Neural progenitor cell (in vitro differentiated cells): Measurements from ENCODE around the gene PSMG4. TPM values are rescaled to one million over a fixed set of nuclear protein-coding genes. Genes with fewer than 3 reads are reported as not detected.

Experiments
- DNase-seq: peaks from one replicate; pipeline ENCODE4 v3.0.0-alpha.2; 2016; ENCODE audit warnings: low spot score
- H2AFZ ChIP-seq: fragments of 200-600 bp; sonication (generic); replicated peaks from 2 replicates; pipeline ENCODE4 v1.6.1; 2016; ENCODE audit warnings: antibody characterized with exemption
- H3F3A ChIP-seq: fragments of 200-600 bp; sonication (generic); 2 replicates; pipeline ENCODE4 v1.6.1; 2016; ENCODE audit warnings: antibody characterized with exemption, low read depth
- H3K27ac ChIP-seq: fragments of 200-600 bp; sonication (generic); 2 replicates; pipeline ENCODE4 v1.5.1; 2016; ENCODE audit warnings: mild to moderate bottlenecking
- H3K27me3 ChIP-seq: fragments of 200-600 bp; sonication (generic); 2 replicates; pipeline ENCODE4 v1.6.1; 2016; ENCODE audit warnings: mild to moderate bottlenecking, moderate library complexity
- H3K36me3 ChIP-seq: fragments of 200-600 bp; sonication (generic); 2 replicates; pipeline ENCODE4 v1.5.1; 2016
- H3K4me1 ChIP-seq: fragments of 200-600 bp; sonication (generic); 2 replicates; pipeline ENCODE4 v1.6.1; 2016; ENCODE audit warnings: mixed run types
- H3K4me2 ChIP-seq: fragments of 200-600 bp; sonication (generic); 2 replicates; pipeline ENCODE4 v1.6.1; 2016
- H3K4me3 ChIP-seq: fragments of 200-600 bp; sonication (generic); 2 replicates; pipeline ENCODE4 v1.5.1; 2016
- H3K79me2 ChIP-seq: fragments of 200-600 bp; sonication (generic); 2 replicates; pipeline ENCODE4 v1.6.1; 2016; ENCODE audit warnings: low read depth
- H3K9ac ChIP-seq: fragments of 200-600 bp; sonication (generic); 2 replicates; pipeline ENCODE4 v1.6.1; 2016
- H3K9me3 ChIP-seq: fragments of 200-600 bp; sonication (generic); 2 replicates; pipeline ENCODE4 v1.5.1; 2016; ENCODE audit warnings: low read depth
- H4K20me1 ChIP-seq: fragments of 200-600 bp; sonication (generic); 2 replicates; pipeline ENCODE4 v1.6.1; 2016; ENCODE audit warnings: low read depth
- H3K27ac Mint-ChIP-seq: 3 replicates; pipeline ENCODE4 v1.8.0; 2021; ENCODE audit warnings: mixed read lengths
- H3K27me3 Mint-ChIP-seq: 2 replicates; pipeline ENCODE4 v1.8.0; 2022; ENCODE audit warnings: low read depth, mild to moderate bottlenecking, inconsistent platforms, moderate library complexity, mixed read lengths; ENCODE audit not compliant: insufficient read depth
- H3K36me3 Mint-ChIP-seq: 3 replicates; pipeline ENCODE4 v1.8.0; 2021; ENCODE audit warnings: mixed read lengths
- H3K4me1 Mint-ChIP-seq: 3 replicates; pipeline ENCODE4 v1.8.0; 2021; ENCODE audit warnings: mixed read lengths
- H3K4me3 Mint-ChIP-seq: 3 replicates; pipeline ENCODE4 v1.8.0; 2021; ENCODE audit warnings: mild to moderate bottlenecking, moderate library complexity, mixed read lengths
- H3K9me3 Mint-ChIP-seq: 3 replicates; pipeline ENCODE4 v1.8.0; 2020; ENCODE audit warnings: mixed read lengths
- CTCF ChIP-seq: fragments of 200-600 bp; sonication (generic); IDR thresholded peaks from 2 replicates; pipeline ENCODE4 v1.5.1; 2017; ENCODE audit warnings: antibody characterized with exemption, mild to moderate bottlenecking
- EZH2 ChIP-seq: fragments of 200-600 bp; sonication (generic); IDR thresholded peaks from 2 replicates; pipeline ENCODE4 v1.6.1; 2017; ENCODE audit warnings: antibody characterized with exemption, mild to moderate bottlenecking, moderate library complexity
- EZH2phosphoT487 ChIP-seq: fragments of 200-600 bp; sonication (generic); IDR thresholded peaks from 2 replicates; pipeline ENCODE4 v1.6.1; 2017; ENCODE audit warnings: antibody characterized with exemption
- total RNA-seq: library from RNA; depleted of rRNA; stranded (reverse); fragments of >200 nt; gene quantifications from 2 replicates; pipeline ENCODE4 v1.2.3, GENCODE V29; 2015; ENCODE audit warnings: low replicate concordance

The PSMG4 gene
- total RNA-seq, 1 donor from 2014 or later: 15.2 TPM

- Histone ChIP-seq H3K9me3 (no peaks in the 10 kb centered on the region), H3F3A (peaks cover 26% of the 10 kb centered on the region), H3K4me1 (peaks cover 17% of the 10 kb centered on the region), H3K79me2 (no peaks in the 10 kb centered on the region), H3K27me3 (no peaks in the 10 kb centered on the region), H3K9ac (no peak overlapping the region), H4K20me1 (no peaks in the 10 kb centered on the region), H2AFZ (no peak overlapping the region), H3K36me3 (no peaks in the 10 kb centered on the region), H3K4me3 (no peak overlapping the region), H3K27ac (no peak overlapping the region), H3K4me2 (no peak overlapping the region)
- Mint-ChIP-seq H3K27me3 (peaks cover 3% of the 10 kb centered on the region), H3K4me1 (peaks cover 24% of the 10 kb centered on the region), H3K27ac (no peak overlapping the region), H3K36me3 (no peaks in the 10 kb centered on the region), H3K4me3 (no peak overlapping the region), H3K9me3 (no peaks in the 10 kb centered on the region)
- no peak for DNase-seq
- TF ChIP-seq EZH2 (no peak), CTCF (no peak), EZH2phosphoT487 (no peak)
Observed at GRCh38 chr6:3211681-3212080, 47.1 kb upstream of the PSMG4 start.

- H3K4me3 ChIP-seq: no peak overlapping the region
- no peak overlapping the region for H3K9ac ChIP-seq
- peaks cover 17% of the 10 kb centered on the region for H3K4me1 ChIP-seq
- H3K36me3 ChIP-seq: no peaks in the 10 kb centered on the region
- H3K9me3 Mint-ChIP-seq: no peaks in the 10 kb centered on the region
- H3K9me3 ChIP-seq: no peaks in the 10 kb centered on the region
- H4K20me1 ChIP-seq: no peaks in the 10 kb centered on the region
- peaks cover 22% of the 10 kb centered on the region for H3K4me1 Mint-ChIP-seq
- no peak overlapping the region for H3K4me3 Mint-ChIP-seq
- no peaks in the 10 kb centered on the region for H3K27me3 ChIP-seq
- DNase-seq: no peak
- no peaks in the 10 kb centered on the region for H3K36me3 Mint-ChIP-seq
- no peaks in the 10 kb centered on the region for H3K79me2 ChIP-seq
- no peak for TF ChIP-seq CTCF
- no peak for TF ChIP-seq EZH2
- H3K4me2 ChIP-seq: no peak overlapping the region
- peaks cover 26% of the 10 kb centered on the region for H3F3A ChIP-seq
- no peak overlapping the region for H2AFZ ChIP-seq
- H3K27ac Mint-ChIP-seq: no peak overlapping the region
- no peak overlapping the region for H3K27ac ChIP-seq
- peaks cover 3% of the 10 kb centered on the region for H3K27me3 Mint-ChIP-seq
Observed at GRCh38 chr6:3212261-3212660, 46.5 kb upstream of the PSMG4 start.

GRCh38 chr6:3213334-3213695 is 45.4 kb upstream of the PSMG4 start:
- H3K9ac ChIP-seq: no peak overlapping the region
- peaks cover 4% of the 10 kb centered on the region for H3K27me3 Mint-ChIP-seq
- no peaks in the 10 kb centered on the region for H3K79me2 ChIP-seq
- no peak overlapping the region for H3K27ac ChIP-seq
- TF ChIP-seq EZH2 (no peak), CTCF (no peak), EZH2phosphoT487 (no peak)
- no peaks in the 10 kb centered on the region for H3K36me3 ChIP-seq
- H3K9me3 Mint-ChIP-seq: peaks cover 2% of the 10 kb centered on the region
- no peak overlapping the region for H2AFZ ChIP-seq
- H4K20me1 ChIP-seq: no peaks in the 10 kb centered on the region
- H3K4me3 ChIP-seq: no peak overlapping the region
- DNase-seq: no peak
- H3K4me1 Mint-ChIP-seq: peaks cover 16% of the 10 kb centered on the region
- H3K4me3 Mint-ChIP-seq: no peak overlapping the region
- no peaks in the 10 kb centered on the region for H3K27me3 ChIP-seq
- H3K27ac Mint-ChIP-seq: no peak overlapping the region
- H3F3A ChIP-seq: peaks cover 19% of the 10 kb centered on the region
- H3K4me2 ChIP-seq: no peak overlapping the region
- peaks cover 12% of the 10 kb centered on the region for H3K4me1 ChIP-seq
- H3K36me3 Mint-ChIP-seq: no peaks in the 10 kb centered on the region
- no peaks in the 10 kb centered on the region for H3K9me3 ChIP-seq

GRCh38 chr6:3214898-3215297 is 43.8 kb upstream of the PSMG4 start:
- TF ChIP-seq EZH2: no peak
- TF ChIP-seq CTCF: no peak
- TF ChIP-seq EZH2phosphoT487: no peak
- Histone ChIP-seq H3K36me3 (no peaks in the 10 kb centered on the region), H3K4me2 (no peak overlapping the region), H3K9ac (no peak overlapping the region), H3K27me3 (no peaks in the 10 kb centered on the region), H3K79me2 (no peaks in the 10 kb centered on the region), H3K4me1 (no peaks in the 10 kb centered on the region), H3F3A (peaks cover 3% of the 10 kb centered on the region), H2AFZ (no peak overlapping the region), H3K9me3 (no peaks in the 10 kb centered on the region), H3K4me3 (no peak overlapping the region), H3K27ac (no peak overlapping the region), H4K20me1 (no peaks in the 10 kb centered on the region)
- no peaks in the 10 kb centered on the region for H3K36me3 Mint-ChIP-seq
- no peak overlapping the region for H3K4me3 Mint-ChIP-seq
- H3K27ac Mint-ChIP-seq: no peak overlapping the region
- peaks cover 2% of the 10 kb centered on the region for H3K27me3 Mint-ChIP-seq
- peaks cover 2% of the 10 kb centered on the region for H3K9me3 Mint-ChIP-seq
- no peaks in the 10 kb centered on the region for H3K4me1 Mint-ChIP-seq
- no peak for DNase-seq
